HG03135 (cell line): ENCODE data around the gene PIGR.

Experiments
- ATAC-seq: cut with Tn5 transposase; IDR thresholded peaks from one replicate; pipeline ENCODE4 v1.9.1; 2021; ENCODE audit warnings: mild to moderate bottlenecking, moderate library complexity; ENCODE audit not compliant: unreplicated experiment

Gene PIGR, protein sequence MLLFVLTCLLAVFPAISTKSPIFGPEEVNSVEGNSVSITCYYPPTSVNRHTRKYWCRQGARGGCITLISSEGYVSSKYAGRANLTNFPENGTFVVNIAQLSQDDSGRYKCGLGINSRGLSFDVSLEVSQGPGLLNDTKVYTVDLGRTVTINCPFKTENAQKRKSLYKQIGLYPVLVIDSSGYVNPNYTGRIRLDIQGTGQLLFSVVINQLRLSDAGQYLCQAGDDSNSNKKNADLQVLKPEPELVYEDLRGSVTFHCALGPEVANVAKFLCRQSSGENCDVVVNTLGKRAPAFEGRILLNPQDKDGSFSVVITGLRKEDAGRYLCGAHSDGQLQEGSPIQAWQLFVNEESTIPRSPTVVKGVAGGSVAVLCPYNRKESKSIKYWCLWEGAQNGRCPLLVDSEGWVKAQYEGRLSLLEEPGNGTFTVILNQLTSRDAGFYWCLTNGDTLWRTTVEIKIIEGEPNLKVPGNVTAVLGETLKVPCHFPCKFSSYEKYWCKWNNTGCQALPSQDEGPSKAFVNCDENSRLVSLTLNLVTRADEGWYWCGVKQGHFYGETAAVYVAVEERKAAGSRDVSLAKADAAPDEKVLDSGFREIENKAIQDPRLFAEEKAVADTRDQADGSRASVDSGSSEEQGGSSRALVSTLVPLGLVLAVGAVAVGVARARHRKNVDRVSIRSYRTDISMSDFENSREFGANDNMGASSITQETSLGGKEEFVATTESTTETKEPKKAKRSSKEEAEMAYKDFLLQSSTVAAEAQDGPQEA

GRCh38 chr1:206946261-206946660 lies at the start of gene PIGR:
PIGR (minus strand) TSS chr1:206946466; CDS start chr1:206940531, 5,935 bp downstream.
- no peak for ATAC-seq

GRCh38 chr1:206992790-206993189 lies 46.5 kb upstream of the PIGR start:
- ATAC-seq = no peak

DNA sequence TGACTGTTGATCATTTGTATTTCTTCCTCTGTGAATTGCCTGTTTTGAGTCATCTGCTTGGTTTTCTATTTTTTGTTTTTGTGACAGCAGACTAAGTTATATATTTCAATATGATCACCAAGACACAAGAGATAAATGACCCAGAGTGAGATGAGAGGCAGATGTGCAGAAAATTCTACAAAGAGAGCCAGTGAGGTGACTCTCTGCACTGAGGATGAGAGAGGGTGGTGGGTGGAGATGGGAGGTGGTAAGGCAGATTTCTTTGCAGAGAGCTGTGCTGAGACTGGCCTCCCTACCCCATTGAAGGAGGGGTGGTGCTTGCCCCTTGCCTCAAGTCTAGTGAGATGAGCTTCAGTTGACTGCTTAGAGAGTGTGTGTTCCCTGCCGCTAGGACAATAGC lies 41.6 kb upstream of the PIGR start:
- no peak for ATAC-seq

GRCh38 chr1:206986885-206987284 lies 40.6 kb upstream of the PIGR start:
- no peak for ATAC-seq

GRCh38 chr1:206986402-206986801 lies 40.1 kb upstream of the PIGR start:
- no peak for ATAC-seq

- no peak for ATAC-seq
Observed at GRCh38 chr1:206985162-206985749, 39.0 kb upstream of the PIGR start.

GRCh38 chr1:206982216-206982615 lies 36.0 kb upstream of the PIGR start:
- no peak for ATAC-seq

GRCh38 chr1:206979379-206980043 lies 33.2 kb upstream of the PIGR start:
- no peak for ATAC-seq

- ATAC-seq = no peak
Observed at GRCh38 chr1:206978259-206978658, 32.0 kb upstream of the PIGR start.

DNA sequence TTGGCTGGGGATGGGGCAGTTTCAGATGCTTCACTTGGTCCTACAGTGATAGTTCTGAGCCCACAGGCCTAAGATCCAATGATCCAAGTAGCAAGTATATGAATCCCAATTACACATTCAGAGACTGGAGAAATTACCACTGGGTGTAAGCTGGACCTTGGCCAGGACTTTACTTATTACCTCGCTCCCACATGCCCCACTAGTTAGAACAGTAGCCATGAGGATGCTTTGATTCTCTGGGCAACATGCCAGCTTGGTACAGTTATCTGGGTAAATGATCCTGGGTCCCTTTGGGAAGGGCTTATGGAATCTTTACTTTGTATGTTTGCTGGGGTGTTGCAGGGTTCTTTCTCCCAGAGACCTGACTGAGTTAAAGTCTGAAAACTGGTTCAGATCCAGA lies 29.0 kb upstream of the PIGR start:
- no peak for ATAC-seq

DNA sequence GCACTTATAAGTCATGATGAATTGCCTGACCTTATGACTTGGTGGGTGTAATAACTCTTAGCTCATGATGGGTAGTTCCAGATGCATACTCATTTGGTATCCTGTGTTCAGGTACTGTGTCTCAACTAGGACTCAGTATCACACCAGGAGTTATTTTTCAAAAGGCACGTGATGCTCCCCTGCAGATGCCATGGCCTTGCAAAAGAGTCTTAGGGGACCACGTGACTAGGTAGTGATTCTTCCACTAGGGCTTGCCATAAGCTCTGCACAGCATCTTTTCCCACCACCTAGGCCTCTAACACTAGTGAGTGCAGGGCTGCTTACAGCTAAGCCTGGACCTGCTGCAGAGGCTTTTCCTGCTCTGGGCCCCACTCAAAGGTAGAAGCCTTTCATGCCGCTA lies 27.9 kb upstream of the PIGR start:
- ATAC-seq = no peak

- ATAC-seq = no peak
Observed at GRCh38 chr1:206972728-206973127, 26.5 kb upstream of the PIGR start.

GRCh38 chr1:206971029-206971655 lies 24.9 kb upstream of the PIGR start:
- peak; percentile 51 for ATAC-seq

- ATAC-seq = no peak
Observed at GRCh38 chr1:206970446-206970845, 24.2 kb upstream of the PIGR start, which contains the start of gene FCAMR. FCAMR (minus strand) TSS chr1:206970460; CDS start chr1:206970125, 335 bp downstream.

DNA sequence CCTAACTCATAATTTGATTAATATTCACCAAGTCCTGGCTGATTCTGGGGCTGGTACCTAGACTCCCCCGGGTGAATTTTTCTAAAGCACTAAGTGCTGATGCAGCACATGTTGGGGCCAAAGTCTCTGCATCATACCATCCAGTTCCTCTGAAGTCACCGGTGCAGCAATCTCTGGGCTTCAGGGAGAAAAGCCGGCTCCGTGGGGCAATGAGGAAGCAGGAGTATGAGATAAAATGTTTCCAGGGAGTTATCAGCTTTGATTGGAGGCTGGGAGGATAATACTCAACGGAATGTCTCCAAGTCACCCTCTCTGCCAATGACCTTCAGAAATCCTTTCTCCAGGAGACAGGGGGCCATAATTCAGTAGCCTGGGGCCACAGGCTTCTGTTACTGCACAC lies 22.8 kb upstream of the PIGR start:
- ATAC-seq = no peak

DNA sequence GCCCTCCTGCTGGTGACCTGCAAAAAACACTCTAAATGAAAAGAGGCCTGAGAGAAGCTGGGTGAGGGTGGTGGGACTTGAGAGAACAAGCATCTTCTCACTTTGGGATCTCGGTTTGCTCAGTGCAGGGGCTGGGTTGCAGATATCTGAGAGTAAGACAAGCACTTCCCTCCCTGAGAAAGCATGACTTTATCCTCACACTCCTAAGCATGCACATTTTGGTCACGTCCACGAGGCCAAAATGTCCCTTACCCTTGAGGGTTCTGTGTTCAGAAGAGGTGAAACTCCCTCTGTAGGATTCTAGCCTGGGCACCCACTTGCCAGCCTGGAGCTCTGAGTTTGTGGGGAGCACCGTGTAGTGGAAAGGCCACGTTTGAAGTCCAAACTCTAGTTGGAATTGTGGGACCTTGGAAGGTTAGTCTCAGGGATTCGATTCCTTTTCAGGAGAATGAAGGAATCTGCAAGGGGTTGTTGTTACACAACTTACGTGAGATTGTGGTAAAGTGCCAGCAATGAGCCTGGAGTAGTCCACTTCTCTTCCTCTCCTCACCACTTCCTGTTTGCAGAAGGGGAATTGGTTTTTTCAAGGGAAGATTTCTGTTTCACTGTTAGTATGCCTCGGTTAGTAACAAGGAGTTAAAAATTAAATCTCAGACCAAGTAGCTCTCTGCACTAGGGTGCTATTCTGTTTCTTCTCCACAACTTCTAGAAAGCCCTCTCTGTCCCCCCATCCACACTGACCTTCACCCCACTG lies 21.0 kb upstream of the PIGR start:
- no peak for ATAC-seq

DNA sequence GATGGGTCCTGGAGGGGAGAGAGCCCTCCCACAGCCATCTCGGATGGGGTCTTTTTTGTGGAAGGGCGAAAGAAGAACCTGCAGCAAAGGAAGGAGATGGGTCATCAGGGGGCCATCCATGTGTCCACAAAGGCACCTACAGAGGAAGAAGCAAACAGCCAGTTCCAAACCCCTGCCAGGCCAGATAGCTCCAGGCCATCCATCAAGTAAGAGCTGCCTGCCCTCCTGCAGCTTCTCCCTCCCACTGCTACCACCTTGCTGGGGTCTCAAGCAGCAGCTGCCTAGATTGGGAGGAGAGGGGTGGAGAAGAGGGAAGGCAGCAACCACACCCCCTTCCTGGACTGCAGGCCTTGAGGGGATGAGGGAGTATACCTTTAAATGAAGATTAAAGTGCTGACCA lies 19.5 kb upstream of the PIGR start:
- ATAC-seq = no peak

GRCh38 chr1:206963740-206964139 lies 17.5 kb upstream of the PIGR start:
- no peak for ATAC-seq

DNA sequence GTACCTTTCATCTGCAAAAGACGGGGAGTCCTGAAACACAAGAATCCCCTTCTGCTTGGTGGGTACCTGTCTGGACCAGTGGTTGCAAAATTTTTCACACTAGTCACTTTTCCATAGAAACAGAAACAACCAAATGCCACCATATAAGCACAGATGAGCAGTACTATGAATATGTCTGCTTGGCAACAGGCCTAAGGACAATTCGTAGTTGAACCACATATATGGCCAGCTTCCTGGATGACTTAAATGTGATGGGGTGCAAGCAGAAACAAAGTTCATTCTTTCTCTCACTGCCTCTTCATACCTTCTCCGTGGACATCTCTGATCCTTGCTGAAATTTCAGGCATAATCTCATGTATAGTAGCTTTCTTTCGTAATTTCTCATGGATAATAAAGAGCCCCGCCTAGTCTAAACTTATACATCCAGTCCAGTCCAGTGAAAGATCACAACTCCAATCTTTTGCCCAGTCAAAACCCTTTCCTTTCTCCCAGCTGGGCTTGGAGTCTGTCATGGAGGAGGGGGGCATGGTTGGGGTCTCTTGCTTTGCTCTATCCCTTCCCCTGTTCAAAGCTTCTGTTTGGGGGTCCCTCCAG lies 16.9 kb upstream of the PIGR start:
- no peak for ATAC-seq

DNA sequence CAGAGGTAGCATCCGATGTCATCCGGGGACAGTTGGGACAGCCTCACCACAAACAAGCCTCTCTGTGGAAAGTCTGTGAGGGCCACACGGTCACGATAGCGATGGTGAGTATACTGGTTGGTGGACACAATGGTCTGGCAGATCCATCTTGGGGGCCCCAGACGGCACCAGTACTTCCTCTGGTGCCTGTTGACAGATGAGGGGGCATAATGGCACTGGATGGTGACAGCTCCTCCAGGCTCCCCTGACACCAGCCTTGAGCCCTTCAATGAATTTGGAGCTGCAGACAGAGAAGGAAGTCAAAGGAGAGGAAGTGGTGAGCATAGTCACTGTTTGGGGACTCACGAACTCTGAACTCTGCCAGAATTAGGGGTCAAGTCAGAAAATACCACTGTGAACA lies 16.0 kb upstream of the PIGR start:
- ATAC-seq = no peak
